ENCODE measurements around the gene ANXA7.
A peak's percentile ranks its signal among the peaks of the same experiment; 100 is the strongest.

The ANXA7 gene

GRCh38 chr10:73413528-73414229, at the start of gene ANXA7:
TSS of gene ANXA7 (minus strand) at chr10:73414058. CDS start at chr10:73400856, 13,202 bp downstream.
- DNase-seq (ENCODE audit: low spot score) = peak; percentile 99

- DNase-seq (ENCODE audit: low spot score) = no peak
These were observed 47.0 kb upstream of the ANXA7 start for GRCh38 chr10:73460897-73461296.

GRCh38 chr10:73459683-73460314, 45.9 kb upstream of the ANXA7 start:
- no peak for DNase-seq (ENCODE audit: low spot score)

GRCh38 chr10:73456187-73456890, 42.5 kb upstream of the ANXA7 start:
- DNase-seq (ENCODE audit: low spot score) = no peak

- no peak for DNase-seq (ENCODE audit: low spot score)
These were observed 35.3 kb upstream of the ANXA7 start for GRCh38 chr10:73449113-73449512.

- DNase-seq (ENCODE audit: low spot score) = no peak
These were observed 34.5 kb upstream of the ANXA7 start for GRCh38 chr10:73448384-73448783.

GRCh38 chr10:73446926-73447325, 33.1 kb upstream of the ANXA7 start:
- no peak for DNase-seq (ENCODE audit: low spot score)

- no peak for DNase-seq (ENCODE audit: low spot score)
These were observed 30.6 kb upstream of the ANXA7 start for GRCh38 chr10:73444457-73444856.

GRCh38 chr10:73439605-73440312, 25.9 kb upstream of the ANXA7 start:
- DNase-seq (ENCODE audit: low spot score) = peak; percentile 75

GRCh38 chr10:73439055-73439454, 25.2 kb upstream of the ANXA7 start:
- no peak for DNase-seq (ENCODE audit: low spot score)

GRCh38 chr10:73433538-73433867, 19.6 kb upstream of the ANXA7 start, which contains the start of gene MSS51:
TSS of gene MSS51 (minus strand) at chr10:73433561. CDS start at chr10:73428284, 5,277 bp downstream.
- DNase-seq (ENCODE audit: low spot score) = no peak

GRCh38 chr10:73432646-73433537, 19.0 kb upstream of the ANXA7 start:
- DNase-seq (ENCODE audit: low spot score) = no peak

- DNase-seq (ENCODE audit: low spot score) = no peak
These were observed 12.5 kb upstream of the ANXA7 start for GRCh38 chr10:73426318-73426717.

- no peak for DNase-seq (ENCODE audit: low spot score)
These were observed 10.6 kb upstream of the ANXA7 start for GRCh38 chr10:73424478-73424877.

GRCh38 chr10:73423309-73423708, 9.5 kb upstream of the ANXA7 start:
- DNase-seq (ENCODE audit: low spot score) = no peak

- DNase-seq (ENCODE audit: low spot score) = no peak
These were observed 2.7 kb upstream of the ANXA7 start for GRCh38 chr10:73416571-73416970.

GRCh38 chr10:73414230-73414945, 530 bp upstream of the ANXA7 start:
- DNase-seq (ENCODE audit: low spot score) = no peak

- DNase-seq (ENCODE audit: low spot score) = peak; percentile 44
These were observed 740 bp downstream of the ANXA7 start for GRCh38 chr10:73413108-73413527.

- no peak for DNase-seq (ENCODE audit: low spot score)
These were observed 3.0 kb downstream of the ANXA7 start for GRCh38 chr10:73410897-73411296.

GRCh38 chr10:73408978-73409521, 4.8 kb downstream of the ANXA7 start:
- no peak for DNase-seq (ENCODE audit: low spot score)

All from AG20443 (cell line).